ENCODE data around the gene MYBPHL. TPM values are rescaled to one million over a fixed set of nuclear protein-coding genes. Genes with fewer than 3 reads are reported as not detected.

Gene MYBPHL
- total RNA-seq, 1 experiment from 2014 or later = 1.1 TPM

- ChIA-PET POLR2A (interaction anchor here (0.6 kb wide), 1 partner anchor 11 kb away, joined by 3 read pairs; the partner anchor contains the start of gene PSRC1), CTCF (no interaction called here)
- H3K27me3 Mint-ChIP-seq (ENCODE audit: insufficient read depth, unreplicated experiment) = no peaks in the 10 kb centered on the region
- peaks cover 17% of the 10 kb centered on the region for H3K36me3 Mint-ChIP-seq (ENCODE audit: insufficient read depth, unreplicated experiment)
- H3K4me3 Mint-ChIP-seq (ENCODE audit: unreplicated experiment) = no peak overlapping the region
- BruUV-seq (replicated peaks) = no TSS peak
- H3K9me3 Mint-ChIP-seq (ENCODE audit: unreplicated experiment) = no peaks in the 10 kb centered on the region
- no peak for DNase-seq (ENCODE audit: unreplicated experiment)
- intact Hi-C loops (cut with micrococcal nuclease) = no loop called here
- H3K4me1 Mint-ChIP-seq (ENCODE audit: insufficient read depth, unreplicated experiment) = peaks cover 41% of the 10 kb centered on the region
- TF ChIP-seq CTCF (IDR thresholded peaks at IDR 0.05; ENCODE audit: unreplicated experiment) = no peak
- H3K27ac Mint-ChIP-seq (ENCODE audit: low read depth, unreplicated experiment) = no peak overlapping the region
These were observed 35.4 kb downstream of the MYBPHL start for GRCh38 chr1:109271458-109271857.

GRCh38 chr1:109270623-109271317 is 36.0 kb downstream of the MYBPHL start:
- TF ChIP-seq CTCF (IDR thresholded peaks at IDR 0.05; ENCODE audit: unreplicated experiment) = no peak
- no peak for DNase-seq (ENCODE audit: unreplicated experiment)
- ChIA-PET CTCF (no interaction called here), POLR2A (no interaction called here)
- Mint-ChIP-seq H3K4me3 (ENCODE audit: unreplicated experiment) (no peak overlapping the region), H3K27me3 (ENCODE audit: insufficient read depth, unreplicated experiment) (no peaks in the 10 kb centered on the region), H3K36me3 (ENCODE audit: insufficient read depth, unreplicated experiment) (peaks cover 18% of the 10 kb centered on the region), H3K4me1 (ENCODE audit: insufficient read depth, unreplicated experiment) (peaks cover 39% of the 10 kb centered on the region), H3K27ac (ENCODE audit: low read depth, unreplicated experiment) (no peak overlapping the region), H3K9me3 (ENCODE audit: unreplicated experiment) (no peaks in the 10 kb centered on the region)
- intact Hi-C loops (cut with micrococcal nuclease) = no loop called here
- no TSS peak for BruUV-seq (replicated peaks)

- no peaks in the 10 kb centered on the region for H3K9me3 Mint-ChIP-seq (ENCODE audit: unreplicated experiment)
- no peak overlapping the region for H3K27ac Mint-ChIP-seq (ENCODE audit: low read depth, unreplicated experiment)
- H3K4me3 Mint-ChIP-seq (ENCODE audit: unreplicated experiment) = no peak overlapping the region
- DNase-seq (ENCODE audit: unreplicated experiment) = no peak
- ChIA-PET POLR2A (no interaction called here), CTCF (no interaction called here)
- no peaks in the 10 kb centered on the region for H3K27me3 Mint-ChIP-seq (ENCODE audit: insufficient read depth, unreplicated experiment)
- intact Hi-C loops (cut with micrococcal nuclease) = no loop called here
- TF ChIP-seq CTCF (IDR thresholded peaks at IDR 0.05; ENCODE audit: unreplicated experiment) = no peak
- H3K4me1 Mint-ChIP-seq (ENCODE audit: insufficient read depth, unreplicated experiment) = peaks cover 32% of the 10 kb centered on the region
- BruUV-seq (replicated peaks) = no TSS peak
- H3K36me3 Mint-ChIP-seq (ENCODE audit: insufficient read depth, unreplicated experiment) = peaks cover 18% of the 10 kb centered on the region
These were observed 36.7 kb downstream of the MYBPHL start for GRCh38 chr1:109269981-109270622.

- Mint-ChIP-seq H3K9me3 (ENCODE audit: unreplicated experiment) (no peaks in the 10 kb centered on the region), H3K27ac (ENCODE audit: low read depth, unreplicated experiment) (no peak overlapping the region), H3K4me3 (ENCODE audit: unreplicated experiment) (no peak overlapping the region), H3K36me3 (ENCODE audit: insufficient read depth, unreplicated experiment) (peaks cover 18% of the 10 kb centered on the region), H3K4me1 (ENCODE audit: insufficient read depth, unreplicated experiment) (peaks cover 25% of the 10 kb centered on the region), H3K27me3 (ENCODE audit: insufficient read depth, unreplicated experiment) (no peaks in the 10 kb centered on the region)
- TF ChIP-seq CTCF (IDR thresholded peaks at IDR 0.05; ENCODE audit: unreplicated experiment) = no peak
- intact Hi-C loops (cut with micrococcal nuclease) = no loop called here
- DNase-seq (ENCODE audit: unreplicated experiment) = no peak
- no TSS peak for BruUV-seq (replicated peaks)
- CTCF ChIA-PET = interaction anchor here (0.8 to 1.9 kb wide), 4 partner anchors 8 to 263 kb away, joined by 3 to 12 read pairs (median 6); no protein-coding TSS in a partner anchor
- POLR2A ChIA-PET = no interaction called here
These were observed 37.4 kb downstream of the MYBPHL start for GRCh38 chr1:109269212-109269980.
